HCT116 (cell line): ENCODE results near the gene CHST11. TPM values are rescaled to one million over a fixed set of nuclear protein-coding genes. Genes with fewer than 3 reads are reported as not detected.

Source experiments
- ATAC-seq: fragments of 200-7000 bp; cut with Tn5 transposase; 2 replicates; pipeline ENCODE4 v1.9.1; 2020; ENCODE audit warnings: mild to moderate bottlenecking, moderate library complexity
- BruUV-seq: library from RNA; stranded (reverse); fragments of 400-500 nt; replicated peaks from 2 replicates; lab custom pipeline; 2021; lab: Mats Ljungman, UMichigan
- CTCF ChIA-PET: fragments of 300-600 bp; sonication (Branson Sonifier 250); formaldehyde crosslinking; loops from one replicate; lab custom pipeline; 2021; ENCODE audit warnings: antibody characterized with exemption; lab: Charles Lee
- POLR2A ChIA-PET: fragments of 300-600, 350-600 bp; sonication (Branson Sonifier 250); formaldehyde crosslinking; loops from one replicate; lab custom pipeline; 2021; ENCODE audit warnings: antibody characterized with exemption; lab: Charles Lee
- RAD21 ChIA-PET, 2 experiments: fragments of 300-600 bp; sonication (Branson Sonifier 250); formaldehyde crosslinking; loops; one replicate each; lab custom pipeline; 2023; ENCODE audit warnings: low total read pairs in 2 of 2; ENCODE audit not compliant: uncharacterized antibody in 2 of 2, unreplicated experiment in 2 of 2, low non-redundant PET in 1 of 2; lab: Charles Lee
- DNase-seq: peaks from one replicate; pipeline ENCODE4 v3.0.0-alpha.2; 2010; ENCODE audit warnings: low read depth, low spot score
- H2AFZ ChIP-seq: fragments of 200-600 bp; shearing (Covaris generic), sonication (generic); 2 replicates; pipeline ENCODE4 v1.6.1; 2017; ENCODE audit warnings: low read depth, mixed run types, mixed read lengths, antibody characterized with exemption, low read length; ENCODE audit not compliant: poor library complexity, severe bottlenecking
- H3K27ac ChIP-seq: 2 replicates; pipeline ENCODE4 v1.5.1; 2012; ENCODE audit warnings: low read depth, low read length
- H3K27me3 ChIP-seq: fragments of 200-600 bp; sonication (generic); 2 replicates; pipeline ENCODE4 v1.6.1; 2016; ENCODE audit warnings: mixed run types, low read length, mixed read lengths; ENCODE audit not compliant: insufficient read depth
- H3K36me3 ChIP-seq, 2 experiments: fragments of 200-500 bp in 1 of 2; fragments of 200-600 bp in 1 of 2; sonication (Bioruptor generic) in 1 of 2; sonication (generic) in 1 of 2; 2 replicates each; pipeline versions ENCODE4 v1.5.1 to v1.6.1; 2014 to 2016; ENCODE audit warnings: low read length in 2 of 2, inconsistent platforms in 1 of 2, mixed read lengths in 1 of 2, mixed run types in 1 of 2; ENCODE audit not compliant: insufficient read depth in 2 of 2, control insufficient read depth in 1 of 2
- H3K4me1 ChIP-seq, 2 experiments: fragments of 200-600 bp in 1 of 2; sonication (generic) in 1 of 2; 2 replicates each; pipeline versions ENCODE4 v1.5.1 to v1.6.1; 2012 to 2017; ENCODE audit warnings: low read length in 2 of 2, inconsistent platforms in 1 of 2, mild to moderate bottlenecking in 1 of 2, mixed read lengths in 1 of 2, mixed run types in 1 of 2, moderate library complexity in 1 of 2; ENCODE audit not compliant: insufficient read depth in 2 of 2, control insufficient read depth in 1 of 2
- H3K4me2 ChIP-seq: fragments of 200-600 bp; sonication (generic); 2 replicates; pipeline ENCODE4 v1.6.1; 2017; ENCODE audit warnings: mixed run types, low read length, mixed read lengths
- H3K4me3 ChIP-seq, 2 experiments: fragments of 200-600 bp in 1 of 2; sonication (generic) in 1 of 2; replicated peaks in 1 of 2; 2 replicates each; pipeline ENCODE4 v1.5.1; 2011 to 2016; ENCODE audit warnings: low read length in 2 of 2, control low read depth in 1 of 2, low read depth in 1 of 2, mild to moderate bottlenecking in 1 of 2, mixed read lengths in 1 of 2, mixed run types in 1 of 2
- H3K79me2 ChIP-seq: fragments of 200-600 bp; sonication (generic); 2 replicates; pipeline ENCODE4 v1.6.1; 2017; ENCODE audit warnings: mild to moderate bottlenecking, mixed run types, low read length, moderate library complexity, mixed read lengths; ENCODE audit not compliant: insufficient read depth
- H3K9ac ChIP-seq: fragments of 200-600 bp; sonication (generic); 2 replicates; pipeline ENCODE4 v1.6.1; 2016; ENCODE audit warnings: low read length, mixed read lengths
- H3K9me2 ChIP-seq: fragments of 200-600 bp; sonication (generic), shearing (Covaris generic); 2 replicates; pipeline ENCODE4 v1.6.1; 2017; ENCODE audit warnings: mixed run types, mild to moderate bottlenecking, moderate library complexity; ENCODE audit not compliant: insufficient read depth
- H3K9me3 ChIP-seq, 2 experiments: fragments of 200-500 bp in 1 of 2; fragments of 200-600 bp in 1 of 2; sonication (Bioruptor generic) in 1 of 2; sonication (generic) in 1 of 2; 2 replicates each; pipeline ENCODE4 v1.6.1; 2014 to 2017; ENCODE audit warnings: low read length in 2 of 2, mixed read lengths in 2 of 2, inconsistent platforms in 1 of 2, low read depth in 1 of 2, mild to moderate bottlenecking in 1 of 2, mixed run types in 1 of 2, moderate library complexity in 1 of 2; ENCODE audit not compliant: control insufficient read depth in 1 of 2, insufficient read depth in 1 of 2
- H4K20me1 ChIP-seq: fragments of 200-600 bp; sonication (generic), shearing (Covaris generic); 2 replicates; pipeline ENCODE4 v1.6.1; 2017; ENCODE audit warnings: mixed run types, mild to moderate bottlenecking, moderate library complexity; ENCODE audit not compliant: insufficient read depth
- CEBPB ChIP-seq: IDR thresholded peaks from 2 replicates; pipeline ENCODE4 v1.6.1; 2012; ENCODE audit warnings: low read depth
- EZH2 ChIP-seq: fragments of 200-600 bp; sonication (generic); IDR thresholded peaks from 2 replicates; pipeline ENCODE4 v1.6.1; 2017; ENCODE audit warnings: antibody characterized with exemption, mixed run types
- EZH2phosphoT487 ChIP-seq: fragments of 200-600 bp; IDR thresholded peaks from 2 replicates; pipeline ENCODE4 v1.6.1; 2018; ENCODE audit warnings: antibody characterized with exemption, borderline replicate concordance
- FOSL1 ChIP-seq: IDR thresholded peaks from 2 replicates; pipeline ENCODE4 v1.6.1; 2012; ENCODE audit warnings: low read depth
- JUND ChIP-seq: IDR thresholded peaks from 2 replicates; pipeline ENCODE4 v1.6.1; 2012
- POLR2AphosphoS5 ChIP-seq: IDR thresholded peaks from 2 replicates; pipeline ENCODE4 v1.6.1; 2011; ENCODE audit warnings: mild to moderate bottlenecking, low read depth, low read length, moderate library complexity
- REST ChIP-seq: IDR thresholded peaks from 2 replicates; pipeline ENCODE4 v1.6.1; 2012; ENCODE audit warnings: low read depth
- SP1 ChIP-seq: IDR thresholded peaks from 2 replicates; pipeline ENCODE4 v1.6.1; 2012; ENCODE audit warnings: low read depth
- SRF ChIP-seq: IDR thresholded peaks from 2 replicates; pipeline ENCODE4 v1.6.1; 2012; ENCODE audit warnings: low read depth
- TCF7L2 ChIP-seq: IDR thresholded peaks from 2 replicates; pipeline ENCODE4 v1.7.0; 2011; ENCODE audit warnings: borderline replicate concordance, inconsistent platforms; ENCODE audit not compliant: insufficient read depth, insufficient read length; ENCODE audit errors: extremely low read depth
- intact Hi-C: fragments of 100-400 bp; cut with micrococcal nuclease; formaldehyde crosslinking; loops from 2 replicates; pipeline ENCODE4 v1.10.0; 2022
- total RNA-seq: library from RNA; stranded (reverse); gene quantifications from one replicate; pipeline ENCODE4 v1.2.1, GENCODE V29; 2021; ENCODE audit not compliant: unreplicated experiment
- TF ChIP-seq, protein P1 (sequence below): IDR thresholded peaks from 2 replicates; pipeline ENCODE4 v1.6.1; 2012
- TF ChIP-seq, protein P2 (sequence below): IDR thresholded peaks from 2 replicates; pipeline ENCODE4 v1.6.1; 2012

The CHST11 gene
- total RNA-seq, 1 experiment from 2014 or later, result 10.1 TPM

- H3K27ac ChIP-seq, result no peak overlapping the region
- H3K4me2 ChIP-seq, result no peak overlapping the region
- H3K4me3 ChIP-seq, result no peak overlapping the region
- DNase-seq (no peak), ATAC-seq (no peak)
- H3K9ac ChIP-seq, result no peak overlapping the region
- H3K36me3 ChIP-seq, result no peaks in the 10 kb centered on the region
- POLR2A ChIA-PET, result no interaction called here
- H4K20me1 ChIP-seq, result no peaks in the 10 kb centered on the region
- no peaks in the 10 kb centered on the region for H3K79me2 ChIP-seq
- no peak for TF ChIP-seq POLR2AphosphoS5
- TF ChIP-seq EZH2phosphoT487, result no peak
- TF ChIP-seq, protein P1, sequence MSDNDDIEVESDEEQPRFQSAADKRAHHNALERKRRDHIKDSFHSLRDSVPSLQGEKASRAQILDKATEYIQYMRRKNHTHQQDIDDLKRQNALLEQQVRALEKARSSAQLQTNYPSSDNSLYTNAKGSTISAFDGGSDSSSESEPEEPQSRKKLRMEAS, result no peak
- TF ChIP-seq, protein P2, sequence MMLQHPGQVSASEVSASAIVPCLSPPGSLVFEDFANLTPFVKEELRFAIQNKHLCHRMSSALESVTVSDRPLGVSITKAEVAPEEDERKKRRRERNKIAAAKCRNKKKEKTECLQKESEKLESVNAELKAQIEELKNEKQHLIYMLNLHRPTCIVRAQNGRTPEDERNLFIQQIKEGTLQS, result no peak
- no peak for TF ChIP-seq REST
- no peak for TF ChIP-seq TCF7L2
- TF ChIP-seq SP1, result no peak
- no peak for TF ChIP-seq FOSL1
- no peak for TF ChIP-seq JUND
- TF ChIP-seq SRF, result no peak
- TF ChIP-seq EZH2, result no peak
- no peak for TF ChIP-seq CEBPB
- TF ChIP-seq, all 23 proteins: peak for 0
- Histone ChIP-seq H2AFZ (no peak overlapping the region), H3K9me2 (no peaks in the 10 kb centered on the region), H3K27me3 (no peaks in the 10 kb centered on the region), H3K9me3 (no peaks in the 10 kb centered on the region), H3K4me1 (peaks cover 0 to 10% of the 10 kb centered on the region in 2 experiments; a peak in 2 of 4 replicates)
- RAD21 ChIA-PET, result no interaction called here
- intact Hi-C loops, result no loop called here
- CTCF ChIA-PET, result no interaction called here
- no TSS peak for BruUV-seq
These were observed 43.1 kb downstream of the CHST11 start for GRCh38 chr12:104499668-104500332.
